Caco-2 (cell line): Measurements from ENCODE around the gene SIRT6. TPM values are rescaled to one million over a fixed set of nuclear protein-coding genes. Genes with fewer than 3 reads are reported as not detected.
"Not testable (repeated sequence)": the region's sequence is repeated elsewhere in the genome, so short reads cannot be mapped to it uniquely, and the experiment has no call there.

ENCODE experiments used
- BruUV-seq: library from RNA; stranded (reverse); fragments of 400-500 nt; replicated peaks from 2 replicates; lab custom pipeline; 2021; lab: Mats Ljungman, UMichigan
- CTCF ChIA-PET: fragments of 300-600 bp; sonication (Branson Sonifier 250); formaldehyde crosslinking; loops from one replicate; lab custom pipeline; 2022; ENCODE audit warnings: antibody characterized with exemption; lab: Charles Lee
- POLR2A ChIA-PET: fragments of 300-600 bp; sonication (Branson Sonifier 250); formaldehyde crosslinking; loops from one replicate; lab custom pipeline; 2022; ENCODE audit warnings: antibody characterized with exemption; lab: Charles Lee
- DNase-seq, 2 experiments: peaks; one replicate each; pipeline versions ENCODE4 v3.0.0 to v3.0.0-alpha.2; 2020 to 2022
- H3K27me3 ChIP-seq: replicated peaks from 2 replicates; pipeline ENCODE4 v1.6.0; 2011; ENCODE audit warnings: low read length; ENCODE audit not compliant: control insufficient read depth, insufficient read depth
- H3K36me3 ChIP-seq: 2 replicates; pipeline ENCODE4 v1.5.1; 2011; ENCODE audit warnings: low read length; ENCODE audit not compliant: control insufficient read depth, insufficient read depth
- H3K4me1 ChIP-seq: fragments of 250-450 bp; sonication (Bioruptor Pico); 2 replicates; pipeline ENCODE4 v1.5.1; 2020; ENCODE audit warnings: mild to moderate bottlenecking
- H3K4me3 ChIP-seq: 2 replicates; pipeline ENCODE4 v1.5.1; 2011; ENCODE audit warnings: low read depth, mild to moderate bottlenecking, control low read depth, low read length
- H3K9me3 ChIP-seq: fragments of 250-450 bp; sonication (Bioruptor Pico); 2 replicates; pipeline ENCODE4 v1.5.1; 2020; ENCODE audit warnings: mild to moderate bottlenecking, moderate library complexity
- H3K27ac Mint-ChIP-seq: one replicate; pipeline ENCODE4 v1.8.0; 2022; ENCODE audit warnings: mixed read lengths; ENCODE audit not compliant: unreplicated experiment
- H3K27me3 Mint-ChIP-seq: one replicate; pipeline ENCODE4 v1.8.0; 2022; ENCODE audit warnings: mixed read lengths; ENCODE audit not compliant: insufficient read depth, unreplicated experiment
- H3K36me3 Mint-ChIP-seq: one replicate; pipeline ENCODE4 v1.8.0; 2022; ENCODE audit warnings: mild to moderate bottlenecking, mixed read lengths; ENCODE audit not compliant: insufficient read depth, unreplicated experiment
- H3K4me1 Mint-ChIP-seq: one replicate; pipeline ENCODE4 v1.8.0; 2022; ENCODE audit warnings: low read depth, mixed read lengths; ENCODE audit not compliant: unreplicated experiment
- H3K4me3 Mint-ChIP-seq: one replicate; pipeline ENCODE4 v1.8.0; 2022; ENCODE audit warnings: mild to moderate bottlenecking, moderate library complexity, mixed read lengths; ENCODE audit not compliant: unreplicated experiment
- H3K9me3 Mint-ChIP-seq: one replicate; pipeline ENCODE4 v1.8.0; 2022; ENCODE audit warnings: mixed read lengths; ENCODE audit not compliant: unreplicated experiment
- intact Hi-C: fragments of 100-400 bp; cut with micrococcal nuclease; formaldehyde crosslinking; loops from one replicate; pipeline ENCODE4 v1.10.0; 2022; ENCODE audit not compliant: unreplicated experiment
- total RNA-seq: library from RNA; stranded (reverse); gene quantifications from 2 replicates; pipeline ENCODE4 v1.2.3, GENCODE V29; 2022
- TF ChIP-seq, protein P1 (sequence below), 2 experiments: fragments of 200-600 bp in 1 of 2; IDR thresholded peaks; 1 replicate in 1 of 2; 2 replicates in 1 of 2; pipeline versions ENCODE4 v1.5.1 to v1.8.0; 2011 to 2022; ENCODE audit warnings: antibody characterized with exemption in 1 of 2, control low read depth in 1 of 2, inconsistent platforms in 1 of 2, low read depth in 1 of 2, low read length in 1 of 2, mild to moderate bottlenecking in 1 of 2, moderate library complexity in 1 of 2; ENCODE audit not compliant: insufficient read depth in 1 of 2, severe bottlenecking in 1 of 2, unreplicated experiment in 1 of 2

The SIRT6 gene
- total RNA-seq, 1 experiment from 2014 or later: 18.2 TPM

DNA sequence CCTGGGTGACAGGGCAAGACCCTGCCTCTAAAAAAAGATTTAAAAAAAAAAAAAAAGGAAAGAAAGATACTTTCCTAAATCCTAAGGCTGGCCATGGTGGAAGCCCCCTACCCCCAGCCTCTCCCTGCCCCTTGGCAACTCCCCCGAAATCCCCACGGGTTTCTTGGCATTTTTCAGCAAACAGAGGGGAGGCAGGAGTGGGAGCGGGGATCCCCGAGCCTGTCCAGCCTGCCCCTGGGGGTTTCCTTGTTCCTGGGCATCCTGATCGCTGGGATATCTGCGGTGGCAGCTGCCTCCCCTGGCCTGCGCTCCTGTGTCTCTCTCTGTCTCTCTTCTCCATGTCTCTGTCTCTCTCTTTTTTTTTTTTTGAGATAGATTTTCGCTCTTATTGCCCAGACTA is 43.5 kb upstream of the SIRT6 start:
- H3K27me3 Mint-ChIP-seq: no peaks in the 10 kb centered on the region
- Histone ChIP-seq H3K27me3 (no peaks in the 10 kb centered on the region), H3K9me3 (no peaks in the 10 kb centered on the region), H3K36me3 (no peaks in the 10 kb centered on the region), H3K4me3 (no peak overlapping the region), H3K4me1 (peaks cover 11% of the 10 kb centered on the region)
- TF ChIP-seq, protein P1, sequence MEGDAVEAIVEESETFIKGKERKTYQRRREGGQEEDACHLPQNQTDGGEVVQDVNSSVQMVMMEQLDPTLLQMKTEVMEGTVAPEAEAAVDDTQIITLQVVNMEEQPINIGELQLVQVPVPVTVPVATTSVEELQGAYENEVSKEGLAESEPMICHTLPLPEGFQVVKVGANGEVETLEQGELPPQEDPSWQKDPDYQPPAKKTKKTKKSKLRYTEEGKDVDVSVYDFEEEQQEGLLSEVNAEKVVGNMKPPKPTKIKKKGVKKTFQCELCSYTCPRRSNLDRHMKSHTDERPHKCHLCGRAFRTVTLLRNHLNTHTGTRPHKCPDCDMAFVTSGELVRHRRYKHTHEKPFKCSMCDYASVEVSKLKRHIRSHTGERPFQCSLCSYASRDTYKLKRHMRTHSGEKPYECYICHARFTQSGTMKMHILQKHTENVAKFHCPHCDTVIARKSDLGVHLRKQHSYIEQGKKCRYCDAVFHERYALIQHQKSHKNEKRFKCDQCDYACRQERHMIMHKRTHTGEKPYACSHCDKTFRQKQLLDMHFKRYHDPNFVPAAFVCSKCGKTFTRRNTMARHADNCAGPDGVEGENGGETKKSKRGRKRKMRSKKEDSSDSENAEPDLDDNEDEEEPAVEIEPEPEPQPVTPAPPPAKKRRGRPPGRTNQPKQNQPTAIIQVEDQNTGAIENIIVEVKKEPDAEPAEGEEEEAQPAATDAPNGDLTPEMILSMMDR (IDR thresholded peaks at IDR 0.05; ENCODE audit: insufficient read depth in 1 of 2, low read depth in 1 of 2, low read length in 1 of 2, severe bottlenecking in 1 of 2, unreplicated experiment in 1 of 2): no peak
- no TSS peak for BruUV-seq
- H3K36me3 Mint-ChIP-seq: no peaks in the 10 kb centered on the region
- ChIA-PET CTCF (no interaction called here), POLR2A (no interaction called here)
- no peak overlapping the region for H3K4me3 Mint-ChIP-seq
- intact Hi-C loops: no loop called here
- no peak for DNase-seq
- H3K4me1 Mint-ChIP-seq: no peaks in the 10 kb centered on the region
- no peaks in the 10 kb centered on the region for H3K9me3 Mint-ChIP-seq
- no peak overlapping the region for H3K27ac Mint-ChIP-seq

DNA sequence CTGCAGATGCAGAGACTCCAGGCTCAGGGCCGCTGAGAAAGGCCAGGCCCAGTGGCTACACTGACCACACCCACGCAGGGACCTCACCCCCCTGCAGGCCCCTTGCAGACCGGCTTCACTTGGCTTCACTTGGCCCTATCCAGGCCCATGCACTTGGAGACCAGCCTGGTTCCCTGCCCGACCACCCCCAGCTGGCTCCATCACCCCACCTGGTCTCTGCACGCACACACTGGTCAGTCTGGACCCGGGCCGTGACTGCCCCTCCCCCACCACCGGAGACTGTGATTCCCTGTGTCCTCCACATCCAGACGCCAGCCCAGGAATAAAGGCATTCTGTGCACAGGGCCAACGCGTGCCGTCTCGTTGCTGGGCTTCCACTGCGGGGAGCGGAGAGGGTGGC is 42.1 kb upstream of the SIRT6 start:
- Histone ChIP-seq H3K36me3 (no peaks in the 10 kb centered on the region), H3K9me3 (no peaks in the 10 kb centered on the region), H3K4me1 (peaks cover 7% of the 10 kb centered on the region), H3K27me3 (no peaks in the 10 kb centered on the region), H3K4me3 (no peak overlapping the region)
- no peaks in the 10 kb centered on the region for H3K36me3 Mint-ChIP-seq
- H3K4me3 Mint-ChIP-seq: no peak overlapping the region
- no peak for DNase-seq
- no peaks in the 10 kb centered on the region for H3K27me3 Mint-ChIP-seq
- BruUV-seq: no TSS peak
- ChIA-PET CTCF (no interaction called here), POLR2A (no interaction called here)
- no peaks in the 10 kb centered on the region for H3K9me3 Mint-ChIP-seq
- H3K4me1 Mint-ChIP-seq: no peaks in the 10 kb centered on the region
- TF ChIP-seq, protein P1 (IDR thresholded peaks at IDR 0.05; ENCODE audit: insufficient read depth in 1 of 2, low read depth in 1 of 2, low read length in 1 of 2, severe bottlenecking in 1 of 2, unreplicated experiment in 1 of 2): no peak
- H3K27ac Mint-ChIP-seq: no peak overlapping the region
- intact Hi-C loops: no loop called here

DNA sequence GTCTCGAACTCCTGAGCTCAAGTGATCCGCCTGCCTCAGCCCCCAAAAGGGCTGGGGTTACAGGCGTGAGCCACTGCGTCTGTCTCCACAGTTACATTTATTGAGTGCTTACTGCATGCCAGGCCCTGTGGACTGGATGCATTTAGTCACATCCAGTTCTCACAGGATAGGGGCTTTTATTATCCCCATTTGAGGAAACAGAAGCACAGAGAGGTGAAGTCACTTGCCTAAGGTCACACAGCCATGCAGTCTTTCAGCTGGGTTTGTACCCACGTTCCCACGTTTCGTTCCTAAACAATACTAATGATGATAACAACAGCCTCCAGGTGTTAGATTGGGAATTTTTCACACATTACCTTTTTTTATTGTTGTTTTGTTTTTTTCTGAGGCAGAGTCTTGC is 37.8 kb upstream of the SIRT6 start:
- no peak overlapping the region for H3K27ac Mint-ChIP-seq
- H3K4me1 Mint-ChIP-seq: no peaks in the 10 kb centered on the region
- H3K9me3 Mint-ChIP-seq: no peaks in the 10 kb centered on the region
- no TSS peak for BruUV-seq
- POLR2A ChIA-PET: no interaction called here
- DNase-seq: no peak
- TF ChIP-seq, protein P1 (IDR thresholded peaks at IDR 0.05; ENCODE audit: insufficient read depth in 1 of 2, low read depth in 1 of 2, low read length in 1 of 2, severe bottlenecking in 1 of 2, unreplicated experiment in 1 of 2): no peak
- no peaks in the 10 kb centered on the region for H3K27me3 Mint-ChIP-seq
- no peak overlapping the region for H3K4me3 ChIP-seq
- no peaks in the 10 kb centered on the region for H3K27me3 ChIP-seq
- no peaks in the 10 kb centered on the region for H3K36me3 Mint-ChIP-seq
- H3K36me3 ChIP-seq: no peaks in the 10 kb centered on the region
- H3K4me1 ChIP-seq: no peaks in the 10 kb centered on the region
- CTCF ChIA-PET: no interaction called here
- H3K9me3 ChIP-seq: peaks cover 5% of the 10 kb centered on the region; the same call in 1 of the 2 replicates
- H3K4me3 Mint-ChIP-seq: no peak overlapping the region
- intact Hi-C loops: no loop called here

DNA sequence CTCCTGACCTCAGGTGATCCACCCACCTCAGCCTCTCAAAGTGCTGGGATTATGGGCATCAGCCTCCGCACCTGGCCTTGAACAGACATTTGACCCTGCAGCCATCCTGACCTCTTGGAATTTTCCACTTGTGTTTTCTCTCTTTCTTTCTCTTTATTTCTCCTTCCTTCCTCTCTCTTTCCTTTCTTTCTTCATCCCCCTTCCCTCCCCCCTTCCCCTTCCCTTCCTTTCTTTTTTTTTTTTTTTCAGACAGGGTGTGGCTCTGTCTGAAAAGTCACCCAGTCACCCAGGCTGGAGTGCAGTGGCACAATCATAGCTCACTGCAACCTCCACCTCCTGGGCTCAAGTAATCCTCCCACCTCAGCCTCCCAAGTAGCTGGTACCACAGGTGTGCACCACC is 36.2 kb upstream of the SIRT6 start:
- CTCF ChIA-PET: interaction anchor here (1.2 kb wide), 1 partner anchor 19 kb away, joined by 3 read pairs; no protein-coding TSS in a partner anchor
- H3K9me3 Mint-ChIP-seq, H3K36me3 ChIP-seq, H3K27me3 ChIP-seq, H3K4me3 Mint-ChIP-seq, H3K4me1 ChIP-seq, H3K4me1 Mint-ChIP-seq, H3K9me3 ChIP-seq, BruUV-seq, DNase-seq, intact Hi-C loops, H3K36me3 Mint-ChIP-seq, H3K27ac Mint-ChIP-seq, H3K4me3 ChIP-seq, POLR2A ChIA-PET, H3K27me3 Mint-ChIP-seq: not testable (repeated sequence)
